ENCODE data around the gene PLA2G7.

DNA sequence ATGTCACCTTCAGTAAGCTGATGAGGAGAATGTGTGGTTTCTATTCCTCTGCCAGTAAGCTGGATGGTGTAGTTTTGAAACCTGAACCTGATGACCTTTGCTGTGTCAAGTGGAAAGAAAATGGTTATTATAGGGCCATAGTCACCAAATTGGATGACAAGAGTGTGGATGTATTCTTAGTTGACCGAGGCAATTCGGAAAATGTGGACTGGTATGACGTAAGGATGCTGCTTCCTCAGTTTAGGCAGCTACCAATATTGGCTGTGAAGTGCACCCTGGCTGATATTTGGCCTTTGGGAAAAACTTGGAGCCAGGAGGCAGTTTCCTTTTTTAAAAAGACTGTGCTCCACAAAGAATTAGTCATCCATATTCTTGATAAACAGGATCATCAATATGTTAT, 45.5 kb downstream of the PLA2G7 start:
- TF ChIP-seq, protein P1, sequence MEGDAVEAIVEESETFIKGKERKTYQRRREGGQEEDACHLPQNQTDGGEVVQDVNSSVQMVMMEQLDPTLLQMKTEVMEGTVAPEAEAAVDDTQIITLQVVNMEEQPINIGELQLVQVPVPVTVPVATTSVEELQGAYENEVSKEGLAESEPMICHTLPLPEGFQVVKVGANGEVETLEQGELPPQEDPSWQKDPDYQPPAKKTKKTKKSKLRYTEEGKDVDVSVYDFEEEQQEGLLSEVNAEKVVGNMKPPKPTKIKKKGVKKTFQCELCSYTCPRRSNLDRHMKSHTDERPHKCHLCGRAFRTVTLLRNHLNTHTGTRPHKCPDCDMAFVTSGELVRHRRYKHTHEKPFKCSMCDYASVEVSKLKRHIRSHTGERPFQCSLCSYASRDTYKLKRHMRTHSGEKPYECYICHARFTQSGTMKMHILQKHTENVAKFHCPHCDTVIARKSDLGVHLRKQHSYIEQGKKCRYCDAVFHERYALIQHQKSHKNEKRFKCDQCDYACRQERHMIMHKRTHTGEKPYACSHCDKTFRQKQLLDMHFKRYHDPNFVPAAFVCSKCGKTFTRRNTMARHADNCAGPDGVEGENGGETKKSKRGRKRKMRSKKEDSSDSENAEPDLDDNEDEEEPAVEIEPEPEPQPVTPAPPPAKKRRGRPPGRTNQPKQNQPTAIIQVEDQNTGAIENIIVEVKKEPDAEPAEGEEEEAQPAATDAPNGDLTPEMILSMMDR (IDR thresholded peaks at IDR 0.05): no peak
- TF ChIP-seq POLR2A (IDR thresholded peaks at IDR 0.05): no peak
